ENCODE data around the gene MYO7A.

- TF ChIP-seq CTCF (IDR thresholded peaks at IDR 0.05; ENCODE audit: extremely low read depth in 1 of 2, insufficient read depth in 1 of 2, low read depth in 1 of 2, low read length in 2 of 2) (no peak), EZH2 (IDR thresholded peaks at IDR 0.05; ENCODE audit: borderline replicate concordance, low read depth, low read length, severe bottlenecking) (no peak)
Measured at GRCh38 chr11:77118086-77118485, 10.0 kb upstream of the MYO7A start.

Data from endothelial cell of umbilical vein (primary cell).